Chondrocyte (in vitro differentiated cells): ENCODE measurements around the gene DHCR24. TPM values are rescaled to one million over a fixed set of nuclear protein-coding genes. Genes with fewer than 3 reads are reported as not detected.
"Not testable (repeated sequence)": the region's sequence is repeated elsewhere in the genome, so short reads cannot be mapped to it uniquely, and the experiment has no call there.

Experiments used
- DNase-seq: peaks from one replicate; pipeline ENCODE4 v3.0.0; 2021; ENCODE audit warnings: mixed read lengths, low spot score
- H3K27ac Mint-ChIP-seq: one replicate; pipeline ENCODE4 v1.8.0; 2021; ENCODE audit warnings: mild to moderate bottlenecking, moderate library complexity, mixed read lengths; ENCODE audit not compliant: unreplicated experiment
- H3K27me3 Mint-ChIP-seq: 2 replicates; pipeline ENCODE4 v1.8.0; 2021; ENCODE audit warnings: low read depth, mixed read lengths
- H3K36me3 Mint-ChIP-seq: 2 replicates; pipeline ENCODE4 v1.8.0; 2021; ENCODE audit warnings: low read depth, mixed read lengths
- H3K4me1 Mint-ChIP-seq: 2 replicates; pipeline ENCODE4 v1.8.0; 2021; ENCODE audit warnings: low read depth, mild to moderate bottlenecking, mixed read lengths
- H3K4me3 Mint-ChIP-seq: one replicate; pipeline ENCODE4 v1.8.0; 2021; ENCODE audit warnings: mild to moderate bottlenecking, moderate library complexity, mixed read lengths; ENCODE audit not compliant: unreplicated experiment
- H3K9me3 Mint-ChIP-seq: 2 replicates; pipeline ENCODE4 v1.8.0; 2021; ENCODE audit warnings: low read depth, mixed read lengths
- total RNA-seq: library from RNA; stranded (reverse); gene quantifications from 3 replicates; pipeline ENCODE4 v1.2.1, GENCODE V29; 2021
- TF ChIP-seq, protein P1 (sequence below): fragments of 200-600 bp; sonication (generic); IDR thresholded peaks from 2 replicates; pipeline ENCODE4 v1.5.0; 2021; ENCODE audit warnings: antibody characterized with exemption, mild to moderate bottlenecking, moderate library complexity

DHCR24 gene
- total RNA-seq, 1 donor from 2014 or later, result 129 TPM

DNA sequence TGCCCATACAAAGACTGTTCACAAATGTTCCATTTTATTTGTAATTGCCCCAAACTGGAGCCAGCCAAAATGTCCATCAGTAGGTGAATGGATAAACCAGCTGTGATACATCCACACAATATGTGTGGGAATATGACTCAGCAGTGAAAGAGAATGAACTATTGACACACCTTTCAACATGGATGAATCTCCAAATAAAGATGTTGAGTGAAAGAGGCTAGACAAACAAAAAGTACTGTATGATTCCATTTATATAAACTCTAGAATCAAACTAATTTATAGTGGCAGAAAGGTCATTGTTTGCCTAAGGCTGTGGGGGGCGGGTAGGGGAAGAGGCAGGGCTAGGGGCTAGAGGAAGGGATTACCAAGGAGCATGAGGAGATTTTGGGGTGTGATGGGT, 4.5 kb downstream of the DHCR24 start:
- TF ChIP-seq, protein P1, sequence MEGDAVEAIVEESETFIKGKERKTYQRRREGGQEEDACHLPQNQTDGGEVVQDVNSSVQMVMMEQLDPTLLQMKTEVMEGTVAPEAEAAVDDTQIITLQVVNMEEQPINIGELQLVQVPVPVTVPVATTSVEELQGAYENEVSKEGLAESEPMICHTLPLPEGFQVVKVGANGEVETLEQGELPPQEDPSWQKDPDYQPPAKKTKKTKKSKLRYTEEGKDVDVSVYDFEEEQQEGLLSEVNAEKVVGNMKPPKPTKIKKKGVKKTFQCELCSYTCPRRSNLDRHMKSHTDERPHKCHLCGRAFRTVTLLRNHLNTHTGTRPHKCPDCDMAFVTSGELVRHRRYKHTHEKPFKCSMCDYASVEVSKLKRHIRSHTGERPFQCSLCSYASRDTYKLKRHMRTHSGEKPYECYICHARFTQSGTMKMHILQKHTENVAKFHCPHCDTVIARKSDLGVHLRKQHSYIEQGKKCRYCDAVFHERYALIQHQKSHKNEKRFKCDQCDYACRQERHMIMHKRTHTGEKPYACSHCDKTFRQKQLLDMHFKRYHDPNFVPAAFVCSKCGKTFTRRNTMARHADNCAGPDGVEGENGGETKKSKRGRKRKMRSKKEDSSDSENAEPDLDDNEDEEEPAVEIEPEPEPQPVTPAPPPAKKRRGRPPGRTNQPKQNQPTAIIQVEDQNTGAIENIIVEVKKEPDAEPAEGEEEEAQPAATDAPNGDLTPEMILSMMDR, result no peak
- H3K4me3 Mint-ChIP-seq, result no peak overlapping the region
- peaks cover 45% of the 10 kb centered on the region for H3K4me1 Mint-ChIP-seq
- no peak for DNase-seq
- H3K27me3 Mint-ChIP-seq, result no peaks in the 10 kb centered on the region
- H3K27ac Mint-ChIP-seq, result peak overlapping the region; percentile 39
- H3K9me3 Mint-ChIP-seq, result no peaks in the 10 kb centered on the region
- H3K36me3 Mint-ChIP-seq, result peaks cover 25% of the 10 kb centered on the region

DNA sequence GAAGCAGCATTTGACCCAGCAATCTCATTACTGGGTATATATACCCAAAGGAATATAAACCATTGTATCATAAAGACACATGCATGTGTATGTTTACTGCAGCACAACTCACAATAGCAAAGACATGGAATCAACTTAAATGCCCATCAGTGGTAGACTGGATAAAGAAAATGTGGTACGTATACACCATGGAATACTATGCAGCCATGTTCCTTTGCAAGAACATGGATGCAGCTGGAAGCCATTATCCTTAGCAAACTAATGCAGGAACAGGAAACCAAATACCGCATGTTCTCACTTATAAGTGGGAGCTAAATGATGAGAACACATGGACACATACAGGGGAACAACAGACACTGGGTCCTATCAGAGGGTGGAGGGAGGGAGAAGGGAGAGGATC, 5.4 kb downstream of the DHCR24 start:
- not testable (repeated sequence) for H3K9me3 Mint-ChIP-seq, H3K4me3 Mint-ChIP-seq, DNase-seq, H3K27ac Mint-ChIP-seq, H3K27me3 Mint-ChIP-seq
- Mint-ChIP-seq H3K36me3 (peaks cover 29% of the 10 kb centered on the region), H3K4me1 (peaks cover 45% of the 10 kb centered on the region)

DNA sequence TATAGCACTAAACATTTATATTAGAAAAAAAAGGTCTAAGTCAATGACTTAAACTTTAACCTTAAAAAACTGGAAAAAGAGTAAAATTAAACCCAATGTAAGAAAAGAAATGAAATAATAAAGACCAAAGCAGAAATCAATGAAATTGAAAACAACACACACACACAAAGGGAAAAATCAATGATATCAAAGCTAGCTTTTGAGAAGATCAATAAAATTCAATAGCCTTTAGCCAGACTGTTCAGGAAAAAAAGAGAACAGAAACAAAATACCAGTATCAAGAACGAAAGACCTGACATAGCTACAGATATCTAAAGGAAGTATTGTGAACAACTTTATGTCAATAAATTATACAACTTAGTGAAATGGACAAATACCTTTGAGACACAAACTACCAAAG, 7.1 kb downstream of the DHCR24 start:
- Mint-ChIP-seq H3K4me3 (no peak overlapping the region), H3K27me3 (no peaks in the 10 kb centered on the region), H3K36me3 (peaks cover 35% of the 10 kb centered on the region), H3K4me1 (peaks cover 31% of the 10 kb centered on the region), H3K9me3 (no peaks in the 10 kb centered on the region), H3K27ac (no peak overlapping the region)
- no peak for DNase-seq
- TF ChIP-seq, protein P1, result no peak

DNA sequence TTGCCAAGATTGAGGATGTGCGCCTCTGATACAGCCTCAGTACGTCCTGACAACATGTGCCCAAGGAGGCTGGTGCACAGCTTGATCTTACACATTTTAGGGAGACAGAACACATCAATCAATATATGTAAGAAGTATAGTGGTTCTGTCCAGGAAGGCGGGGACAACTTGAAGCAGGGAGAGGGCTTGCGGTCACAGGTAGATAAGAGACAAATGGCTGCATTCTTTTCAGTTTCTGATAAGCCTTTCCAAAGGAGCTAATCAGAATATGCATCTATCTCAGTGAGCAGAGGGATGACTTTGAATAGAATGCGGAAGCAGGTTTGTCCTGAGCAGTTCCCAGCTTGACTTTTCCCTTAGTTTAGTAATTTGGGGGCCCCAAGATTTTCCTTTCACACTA, 10.2 kb downstream of the DHCR24 start:
- Mint-ChIP-seq H3K9me3 (no peaks in the 10 kb centered on the region), H3K4me3 (no peak overlapping the region), H3K36me3 (peaks cover 36% of the 10 kb centered on the region), H3K4me1 (peaks cover 3% of the 10 kb centered on the region), H3K27ac (peak overlapping the region; percentile 36), H3K27me3 (no peaks in the 10 kb centered on the region)
- no peak for DNase-seq
- TF ChIP-seq, protein P1, result no peak

DNA sequence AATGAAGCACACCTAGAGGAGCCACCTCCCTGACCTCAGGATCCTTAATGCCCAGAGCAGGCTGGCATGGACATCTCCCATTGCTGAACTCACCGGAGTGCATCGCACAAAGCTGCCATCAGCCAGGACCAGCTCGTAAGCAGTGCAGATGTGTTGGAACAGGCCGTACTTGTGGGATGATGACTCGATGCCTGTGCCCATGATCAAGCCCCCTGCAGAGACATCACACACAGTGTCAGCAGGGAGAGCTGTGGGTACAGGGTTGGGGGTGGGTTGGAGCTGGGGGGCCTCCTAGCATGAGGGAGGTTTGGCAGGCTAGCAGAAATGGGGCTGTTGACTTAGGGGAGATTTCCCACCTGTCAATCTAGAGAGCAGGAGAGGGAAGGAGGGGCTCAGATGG, 12.0 kb downstream of the DHCR24 start:
- TF ChIP-seq, protein P1, result no peak
- H3K4me3 Mint-ChIP-seq, result no peak overlapping the region
- DNase-seq, result no peak
- no peaks in the 10 kb centered on the region for H3K27me3 Mint-ChIP-seq
- H3K9me3 Mint-ChIP-seq, result no peaks in the 10 kb centered on the region
- peaks cover 3% of the 10 kb centered on the region for H3K4me1 Mint-ChIP-seq
- peaks cover 27% of the 10 kb centered on the region for H3K36me3 Mint-ChIP-seq
- no peak overlapping the region for H3K27ac Mint-ChIP-seq

DNA sequence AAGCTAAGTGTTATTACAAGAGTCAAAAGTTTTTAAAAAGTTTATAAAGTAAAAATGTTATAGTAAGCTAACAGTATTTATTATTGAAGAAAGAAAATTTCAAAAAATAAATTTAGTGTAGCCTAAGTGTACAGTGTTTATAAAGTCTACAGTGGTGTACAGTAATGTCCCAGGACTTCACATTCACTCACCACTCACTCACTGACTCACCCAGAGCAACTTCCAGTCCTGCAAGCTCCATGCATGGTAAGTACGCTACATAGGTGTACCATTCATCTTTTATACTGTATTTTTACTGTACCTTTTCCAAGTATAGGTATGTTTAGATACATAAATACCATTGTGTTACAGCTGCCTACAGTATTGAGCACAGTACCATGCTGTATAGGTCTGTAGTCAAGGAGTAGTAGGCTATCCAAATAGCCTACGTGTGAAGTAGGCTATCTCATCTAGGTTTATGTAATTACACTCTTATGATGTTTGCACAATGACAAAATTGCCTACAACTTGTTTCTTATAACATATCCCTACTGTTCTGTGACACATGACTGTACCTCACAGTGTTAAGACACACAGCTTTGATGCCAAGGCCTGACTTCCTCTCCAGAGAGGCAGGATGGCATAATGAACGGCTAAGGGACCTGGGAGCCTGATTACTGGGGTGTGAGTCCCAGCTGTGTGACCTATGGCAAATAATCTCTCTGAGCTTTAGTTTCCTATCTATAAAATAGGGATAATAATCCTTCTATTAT, 12.7 kb downstream of the DHCR24 start:
- H3K36me3 Mint-ChIP-seq, result peaks cover 22% of the 10 kb centered on the region
- no peak for DNase-seq
- TF ChIP-seq, protein P1, result no peak
- H3K27me3 Mint-ChIP-seq, result no peaks in the 10 kb centered on the region
- H3K9me3 Mint-ChIP-seq, result no peaks in the 10 kb centered on the region
- peaks cover 3% of the 10 kb centered on the region for H3K4me1 Mint-ChIP-seq
- H3K27ac Mint-ChIP-seq, result no peak overlapping the region
- H3K4me3 Mint-ChIP-seq, result no peak overlapping the region
